ENCODE measurements around the gene LBX2. TPM values are rescaled to one million over a fixed set of nuclear protein-coding genes. Genes with fewer than 3 reads are reported as not detected.

Gene LBX2
- total RNA-seq, 1 experiment from 2014 or later: 10.1 TPM

DNA sequence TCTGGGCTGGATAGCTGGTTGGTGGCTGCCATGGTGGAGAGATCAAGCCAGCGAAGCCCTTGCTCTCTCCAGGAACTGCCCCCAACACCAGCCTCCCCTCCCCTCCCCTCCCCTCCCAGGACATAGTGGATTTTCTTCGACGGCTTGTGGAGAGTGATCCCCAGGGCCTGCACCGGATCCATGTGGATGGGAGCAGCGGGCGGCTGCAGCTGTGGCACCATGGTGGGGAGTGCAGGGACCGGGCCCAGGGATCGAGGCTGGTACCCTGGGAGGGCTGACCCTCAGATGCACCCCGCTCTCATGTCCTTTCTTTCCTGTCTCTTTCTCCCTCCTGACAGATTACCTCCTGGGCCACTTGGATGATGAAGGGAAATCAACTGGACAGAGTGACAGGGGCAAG lies 9.5 kb downstream of the LBX2 start:
- no TSS peak for BruUV-seq (replicated peaks)
- H3K4me3 ChIP-seq (replicated peaks in 1 of 2; ENCODE audit: low read depth in 1 of 2, low read length in 2 of 2): no peak overlapping the region
- intact Hi-C loops (cut with micrococcal nuclease): no loop called here
- no peaks in the 10 kb centered on the region for H3K27me3 ChIP-seq (ENCODE audit: insufficient read depth, low read length)
- H3K4me2 ChIP-seq (ENCODE audit: low read length): no peak overlapping the region
- TF ChIP-seq MAX (IDR thresholded peaks at IDR 0.05) (no peak), ELF1 (IDR thresholded peaks at IDR 0.05; ENCODE audit: borderline replicate concordance, low read depth) (no peak), SRF (IDR thresholded peaks at IDR 0.05; ENCODE audit: low read depth) (no peak), ZNF274 (IDR thresholded peaks at IDR 0.05; ENCODE audit: low read depth, low read length) (no peak), POLR2AphosphoS5 (IDR thresholded peaks at IDR 0.05; ENCODE audit: low read depth, low read length) (no peak), EZH2phosphoT487 (IDR thresholded peaks at IDR 0.05; ENCODE audit: borderline replicate concordance) (no peak), REST (IDR thresholded peaks at IDR 0.05; ENCODE audit: low read depth) (no peak), RAD21 (IDR thresholded peaks at IDR 0.05; ENCODE audit: low read depth) (no peak), ZFX (IDR thresholded peaks at IDR 0.05) (no peak), POLR2A (IDR thresholded peaks at IDR 0.05; ENCODE audit: borderline replicate concordance, extremely low read depth, insufficient read depth, insufficient read length) (no peak), SIN3A (IDR thresholded peaks at IDR 0.05; ENCODE audit: low read depth) (no peak), TCF7L2 (IDR thresholded peaks at IDR 0.05; ENCODE audit: borderline replicate concordance, extremely low read depth, insufficient read depth, insufficient read length) (no peak), SP1 (IDR thresholded peaks at IDR 0.05; ENCODE audit: low read depth) (no peak), EGR1 (IDR thresholded peaks at IDR 0.05; ENCODE audit: low read depth) (no peak), EZH2 (IDR thresholded peaks at IDR 0.05) (no peak), JUND (IDR thresholded peaks at IDR 0.05) (no peak), FOSL1 (IDR thresholded peaks at IDR 0.05; ENCODE audit: low read depth) (no peak), CEBPB (IDR thresholded peaks at IDR 0.05; ENCODE audit: low read depth) (no peak)
- TF ChIP-seq, protein P1, sequence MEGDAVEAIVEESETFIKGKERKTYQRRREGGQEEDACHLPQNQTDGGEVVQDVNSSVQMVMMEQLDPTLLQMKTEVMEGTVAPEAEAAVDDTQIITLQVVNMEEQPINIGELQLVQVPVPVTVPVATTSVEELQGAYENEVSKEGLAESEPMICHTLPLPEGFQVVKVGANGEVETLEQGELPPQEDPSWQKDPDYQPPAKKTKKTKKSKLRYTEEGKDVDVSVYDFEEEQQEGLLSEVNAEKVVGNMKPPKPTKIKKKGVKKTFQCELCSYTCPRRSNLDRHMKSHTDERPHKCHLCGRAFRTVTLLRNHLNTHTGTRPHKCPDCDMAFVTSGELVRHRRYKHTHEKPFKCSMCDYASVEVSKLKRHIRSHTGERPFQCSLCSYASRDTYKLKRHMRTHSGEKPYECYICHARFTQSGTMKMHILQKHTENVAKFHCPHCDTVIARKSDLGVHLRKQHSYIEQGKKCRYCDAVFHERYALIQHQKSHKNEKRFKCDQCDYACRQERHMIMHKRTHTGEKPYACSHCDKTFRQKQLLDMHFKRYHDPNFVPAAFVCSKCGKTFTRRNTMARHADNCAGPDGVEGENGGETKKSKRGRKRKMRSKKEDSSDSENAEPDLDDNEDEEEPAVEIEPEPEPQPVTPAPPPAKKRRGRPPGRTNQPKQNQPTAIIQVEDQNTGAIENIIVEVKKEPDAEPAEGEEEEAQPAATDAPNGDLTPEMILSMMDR (IDR thresholded peaks at IDR 0.05 in 2 of 3, conservative IDR thresholded peaks at IDR 0.05 in 1 of 3; ENCODE audit: borderline replicate concordance in 1 of 3, insufficient read depth in 1 of 3, low read depth in 2 of 3, low read length in 2 of 3): no peak
- TF ChIP-seq, protein P2, sequence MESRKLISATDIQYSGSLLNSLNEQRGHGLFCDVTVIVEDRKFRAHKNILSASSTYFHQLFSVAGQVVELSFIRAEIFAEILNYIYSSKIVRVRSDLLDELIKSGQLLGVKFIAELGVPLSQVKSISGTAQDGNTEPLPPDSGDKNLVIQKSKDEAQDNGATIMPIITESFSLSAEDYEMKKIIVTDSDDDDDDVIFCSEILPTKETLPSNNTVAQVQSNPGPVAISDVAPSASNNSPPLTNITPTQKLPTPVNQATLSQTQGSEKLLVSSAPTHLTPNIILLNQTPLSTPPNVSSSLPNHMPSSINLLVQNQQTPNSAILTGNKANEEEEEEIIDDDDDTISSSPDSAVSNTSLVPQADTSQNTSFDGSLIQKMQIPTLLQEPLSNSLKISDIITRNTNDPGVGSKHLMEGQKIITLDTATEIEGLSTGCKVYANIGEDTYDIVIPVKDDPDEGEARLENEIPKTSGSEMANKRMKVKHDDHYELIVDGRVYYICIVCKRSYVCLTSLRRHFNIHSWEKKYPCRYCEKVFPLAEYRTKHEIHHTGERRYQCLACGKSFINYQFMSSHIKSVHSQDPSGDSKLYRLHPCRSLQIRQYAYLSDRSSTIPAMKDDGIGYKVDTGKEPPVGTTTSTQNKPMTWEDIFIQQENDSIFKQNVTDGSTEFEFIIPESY (IDR thresholded peaks at IDR 0.05; ENCODE audit: extremely low read depth, insufficient replicate concordance, low read length): no peak
- H4K20me1 ChIP-seq (ENCODE audit: insufficient read depth): no peaks in the 10 kb centered on the region
- ChIA-PET RAD21 (ENCODE audit: low non-redundant PET in 1 of 2, low total read pairs in 2 of 2, uncharacterized antibody in 2 of 2, unreplicated experiment in 2 of 2) (no interaction called here), CTCF (no interaction called here), POLR2A (interaction anchor here (1.1 kb wide), 1 partner anchor 40 kb away, joined by 3 read pairs; no protein-coding TSS in a partner anchor)
- peaks cover 0 to 8% of the 10 kb centered on the region in 2 experiments; a peak in 1 of 4 replicates for H3K4me1 ChIP-seq (ENCODE audit: control insufficient read depth in 1 of 2, insufficient read depth in 2 of 2, low read length in 2 of 2)
- H3K36me3 ChIP-seq (ENCODE audit: control insufficient read depth in 1 of 2, insufficient read depth in 2 of 2, low read length in 2 of 2): peaks cover 8 to 17% of the 10 kb centered on the region in 2 experiments; a peak in 3 of 4 replicates
- DNase-seq (ENCODE audit: low read depth, low spot score) (no peak), ATAC-seq (no peak)
- no peak overlapping the region for H3K27ac ChIP-seq (ENCODE audit: low read depth, low read length)
- H3K9me3 ChIP-seq (ENCODE audit: control insufficient read depth in 1 of 2, insufficient read depth in 1 of 2, low read depth in 1 of 2, low read length in 2 of 2): no peaks in the 10 kb centered on the region
- H3K79me2 ChIP-seq (ENCODE audit: insufficient read depth, low read length): no peaks in the 10 kb centered on the region; the same call in 1 of the 2 replicates
- no peaks in the 10 kb centered on the region for H3K9me2 ChIP-seq (ENCODE audit: insufficient read depth)
- no peak overlapping the region for H2AFZ ChIP-seq (ENCODE audit: low read depth, low read length, poor library complexity, severe bottlenecking)
- H3K9ac ChIP-seq (ENCODE audit: low read length): no peak overlapping the region
